ENCODE data around the gene CAMK4. TPM values are rescaled to one million over a fixed set of nuclear protein-coding genes. Genes with fewer than 3 reads are reported as not detected.
"Not testable (repeated sequence)": the region's sequence is repeated elsewhere in the genome, so short reads cannot be mapped to it uniquely, and the experiment has no call there.

Gene CAMK4
- total RNA-seq, 1 donor from 2014 or later: 1.6 TPM

- no peak for ATAC-seq
These were observed 162.0 kb downstream of the CAMK4 start for GRCh38 chr5:111385970-111386831.

GRCh38 chr5:111386832-111387162 lies 162.6 kb downstream of the CAMK4 start:
- ATAC-seq: no peak

- ATAC-seq: no peak
These were observed 163.2 kb downstream of the CAMK4 start for GRCh38 chr5:111387361-111387760.

GRCh38 chr5:111389390-111390082 lies 165.4 kb downstream of the CAMK4 start:
- ATAC-seq: no peak

GRCh38 chr5:111392181-111392580 lies 168.0 kb downstream of the CAMK4 start:
- no peak for ATAC-seq

- no peak for ATAC-seq
These were observed 170.4 kb downstream of the CAMK4 start for GRCh38 chr5:111394586-111394985.

- ATAC-seq: no peak
These were observed 173.8 kb downstream of the CAMK4 start for GRCh38 chr5:111398013-111398412.

- ATAC-seq: no peak
These were observed 174.9 kb downstream of the CAMK4 start for GRCh38 chr5:111399113-111399512.

- ATAC-seq: no peak
These were observed 177.7 kb downstream of the CAMK4 start for GRCh38 chr5:111401906-111402305.

- ATAC-seq: no peak
These were observed 180.1 kb downstream of the CAMK4 start for GRCh38 chr5:111404270-111404769.

GRCh38 chr5:111407562-111407961 lies 183.4 kb downstream of the CAMK4 start:
- no peak for ATAC-seq

- ATAC-seq: no peak
These were observed 184.6 kb downstream of the CAMK4 start for GRCh38 chr5:111408817-111409216.

- not testable (repeated sequence) for ATAC-seq
These were observed 185.1 kb downstream of the CAMK4 start for GRCh38 chr5:111409266-111409665.

GRCh38 chr5:111410067-111410466 lies 185.9 kb downstream of the CAMK4 start:
- ATAC-seq: not testable (repeated sequence)

- ATAC-seq: no peak
These were observed 187.1 kb downstream of the CAMK4 start for GRCh38 chr5:111411301-111411700.

GRCh38 chr5:111412593-111412992 lies 188.4 kb downstream of the CAMK4 start:
- no peak for ATAC-seq

- no peak for ATAC-seq
These were observed 190.9 kb downstream of the CAMK4 start for GRCh38 chr5:111415053-111415452.

GRCh38 chr5:111422245-111422644 lies 198.1 kb downstream of the CAMK4 start:
- no peak for ATAC-seq

- ATAC-seq: no peak
These were observed 198.8 kb downstream of the CAMK4 start for GRCh38 chr5:111422747-111423720.

GRCh38 chr5:111425205-111425604 lies 201.0 kb downstream of the CAMK4 start:
- ATAC-seq: no peak

GRCh38 chr5:111427762-111428161 lies 203.6 kb downstream of the CAMK4 start:
- ATAC-seq: no peak

- no peak for ATAC-seq
These were observed 208.8 kb downstream of the CAMK4 start for GRCh38 chr5:111432883-111433536.
